Panc1 (cell line): ENCODE measurements around the gene ATXN2. TPM values are rescaled to one million over a fixed set of nuclear protein-coding genes. Genes with fewer than 3 reads are reported as not detected.
"Not testable (repeated sequence)": the region's sequence is repeated elsewhere in the genome, so short reads cannot be mapped to it uniquely, and the experiment has no call there.

Experiments
- ATAC-seq: fragments of 200-7000 bp; cut with Tn5 transposase; 2 replicates; pipeline ENCODE4 v1.9.1; 2020; ENCODE audit warnings: mild to moderate bottlenecking, moderate library complexity
- BruUV-seq: library from RNA; stranded (reverse); fragments of 400-500 nt; replicated peaks from 2 replicates; lab custom pipeline; 2021; lab: Mats Ljungman, UMichigan
- CTCF ChIA-PET: fragments of 300-600 bp; sonication (Branson Sonifier 250); formaldehyde crosslinking; loops from one replicate; lab custom pipeline; 2022; ENCODE audit warnings: antibody characterized with exemption; lab: Charles Lee
- POLR2A ChIA-PET: fragments of 300-600 bp; sonication (Branson Sonifier 250); formaldehyde crosslinking; loops from one replicate; lab custom pipeline; 2022; ENCODE audit warnings: antibody characterized with exemption; lab: Charles Lee
- DNase-seq: peaks from one replicate; pipeline ENCODE4 v3.0.0-alpha.2; 2010; ENCODE audit warnings: low read depth, low spot score
- H3K27ac ChIP-seq: 2 replicates; pipeline ENCODE4 v1.5.1; 2011; ENCODE audit warnings: mild to moderate bottlenecking, low read length, inconsistent platforms
- H3K27me3 ChIP-seq: fragments of 200-500 bp; sonication (Bioruptor generic); 2 replicates; pipeline ENCODE4 v1.6.0; 2014; ENCODE audit warnings: low read length, inconsistent platforms; ENCODE audit not compliant: control insufficient read depth, insufficient read depth
- H3K36me3 ChIP-seq: fragments of 200-500 bp; sonication (Bioruptor generic); 2 replicates; pipeline ENCODE4 v1.5.1; 2014; ENCODE audit warnings: inconsistent platforms, mild to moderate bottlenecking, low read length, moderate library complexity; ENCODE audit not compliant: control insufficient read depth, insufficient read depth
- H3K4me1 ChIP-seq: 2 replicates; pipeline ENCODE4 v1.5.1; 2011; ENCODE audit warnings: inconsistent platforms, mild to moderate bottlenecking, low read length, moderate library complexity; ENCODE audit not compliant: control insufficient read depth, insufficient read depth
- H3K4me3 ChIP-seq, 2 experiments: 2 replicates each; pipeline ENCODE4 v1.5.1; 2011 to 2012; ENCODE audit warnings: low read depth in 2 of 2, low read length in 2 of 2, mild to moderate bottlenecking in 2 of 2, inconsistent platforms in 1 of 2, moderate library complexity in 1 of 2
- H3K9me3 ChIP-seq: fragments of 200-500 bp; sonication (Bioruptor generic); 2 replicates; pipeline ENCODE4 v1.5.1; 2014; ENCODE audit warnings: low read depth, mild to moderate bottlenecking, inconsistent platforms, low read length, moderate library complexity; ENCODE audit not compliant: control insufficient read depth, insufficient read depth
- SIN3A ChIP-seq: IDR thresholded peaks from 2 replicates; pipeline ENCODE4 v1.6.1; 2012; ENCODE audit warnings: low read depth, mild to moderate bottlenecking, low read length, moderate library complexity, borderline replicate concordance; ENCODE audit not compliant: insufficient read depth
- in situ Hi-C: cut with HindIII; loops from 2 replicates; pipeline ENCODE4 v1.10.0; 2016; ENCODE audit warnings: low sequenced_read_pairs, low pct_unique_long_range_greater_than_20kb
- intact Hi-C: fragments of 100-400 bp; cut with micrococcal nuclease; formaldehyde crosslinking; loops from one replicate; pipeline ENCODE4 v1.10.0; 2022; ENCODE audit not compliant: unreplicated experiment
- total RNA-seq: library from RNA; stranded (reverse); gene quantifications from one replicate; pipeline ENCODE4 v1.2.1, GENCODE V29; 2021; ENCODE audit not compliant: unreplicated experiment
- TF ChIP-seq, protein P1 (sequence below), 2 experiments: IDR thresholded peaks; 2 replicates each; pipeline ENCODE4 v1.6.1; 2011 to 2012; ENCODE audit warnings: low read depth in 2 of 2, control low read depth in 1 of 2, low read length in 1 of 2, mild to moderate bottlenecking in 1 of 2, moderate library complexity in 1 of 2; ENCODE audit not compliant: insufficient read depth in 1 of 2

The ATXN2 gene
- total RNA-seq, 1 experiment from 2014 or later, result 77.6 TPM

DNA sequence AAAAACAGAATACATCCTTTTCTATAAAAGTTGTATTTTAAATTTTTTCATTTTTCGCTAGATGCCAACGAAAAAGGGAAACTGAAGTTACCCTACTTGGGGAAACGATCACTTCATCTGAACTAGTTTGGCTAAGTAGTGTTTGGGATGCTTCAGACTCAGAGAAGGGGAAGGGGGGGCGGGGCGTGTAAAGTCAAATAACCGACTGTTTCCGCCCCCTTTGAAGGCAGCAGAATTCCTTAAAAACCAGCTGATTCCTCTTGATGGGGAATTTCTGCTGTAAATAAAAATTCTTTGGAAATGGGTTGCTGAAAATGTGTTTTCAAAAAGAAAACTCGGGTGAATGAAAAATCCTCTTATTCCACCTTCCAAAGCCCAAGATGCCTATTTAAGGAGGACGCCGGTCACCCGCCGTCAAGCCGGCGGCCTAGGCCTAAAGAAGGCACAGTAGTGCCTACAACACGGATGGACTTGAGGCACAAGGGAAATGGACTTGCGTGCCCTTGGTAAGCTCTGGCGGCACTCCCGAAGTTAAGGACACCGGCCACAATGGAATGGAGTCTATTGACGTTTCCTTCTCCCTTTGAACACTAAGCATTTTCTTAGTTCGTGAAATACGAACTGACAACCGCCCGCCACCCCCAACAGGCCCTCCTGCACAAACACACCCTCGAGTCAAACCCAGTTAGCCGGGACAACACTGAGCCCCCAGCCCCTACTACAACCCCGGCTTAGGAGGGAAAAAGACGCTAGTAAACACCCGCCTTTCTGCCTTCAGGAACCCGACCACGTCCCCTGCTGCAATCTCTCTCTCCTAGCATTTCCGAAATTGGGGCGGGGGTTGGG, 1.9 kb downstream of the ATXN2 start:
- ATAC-seq (peak; percentile 35), DNase-seq (peak; percentile 30)
- Histone ChIP-seq H3K4me3 (peak overlapping the region; percentile 83 to 91), H3K9me3 (no peaks in the 10 kb centered on the region), H3K27me3 (no peaks in the 10 kb centered on the region), H3K36me3 (peaks cover 4% of the 10 kb centered on the region), H3K4me1 (peaks cover 32% of the 10 kb centered on the region), H3K27ac (peak overlapping the region; percentile 85)
- in situ Hi-C loops, result loop anchor here (25.0 kb wide), 1 partner anchor 90 kb away; the partner anchor contains the start of genes ACAD10 and BRAP
- CTCF ChIA-PET, result no interaction called here
- intact Hi-C loops, result no loop called here
- TSS peak; percentile 80 for BruUV-seq
- POLR2A ChIA-PET, result interaction anchor here (0.5 kb wide), 1 partner anchor 16 kb away, joined by 8 read pairs; no protein-coding TSS in a partner anchor
- TF ChIP-seq SIN3A, result peak; percentile 58
- TF ChIP-seq, protein P1, sequence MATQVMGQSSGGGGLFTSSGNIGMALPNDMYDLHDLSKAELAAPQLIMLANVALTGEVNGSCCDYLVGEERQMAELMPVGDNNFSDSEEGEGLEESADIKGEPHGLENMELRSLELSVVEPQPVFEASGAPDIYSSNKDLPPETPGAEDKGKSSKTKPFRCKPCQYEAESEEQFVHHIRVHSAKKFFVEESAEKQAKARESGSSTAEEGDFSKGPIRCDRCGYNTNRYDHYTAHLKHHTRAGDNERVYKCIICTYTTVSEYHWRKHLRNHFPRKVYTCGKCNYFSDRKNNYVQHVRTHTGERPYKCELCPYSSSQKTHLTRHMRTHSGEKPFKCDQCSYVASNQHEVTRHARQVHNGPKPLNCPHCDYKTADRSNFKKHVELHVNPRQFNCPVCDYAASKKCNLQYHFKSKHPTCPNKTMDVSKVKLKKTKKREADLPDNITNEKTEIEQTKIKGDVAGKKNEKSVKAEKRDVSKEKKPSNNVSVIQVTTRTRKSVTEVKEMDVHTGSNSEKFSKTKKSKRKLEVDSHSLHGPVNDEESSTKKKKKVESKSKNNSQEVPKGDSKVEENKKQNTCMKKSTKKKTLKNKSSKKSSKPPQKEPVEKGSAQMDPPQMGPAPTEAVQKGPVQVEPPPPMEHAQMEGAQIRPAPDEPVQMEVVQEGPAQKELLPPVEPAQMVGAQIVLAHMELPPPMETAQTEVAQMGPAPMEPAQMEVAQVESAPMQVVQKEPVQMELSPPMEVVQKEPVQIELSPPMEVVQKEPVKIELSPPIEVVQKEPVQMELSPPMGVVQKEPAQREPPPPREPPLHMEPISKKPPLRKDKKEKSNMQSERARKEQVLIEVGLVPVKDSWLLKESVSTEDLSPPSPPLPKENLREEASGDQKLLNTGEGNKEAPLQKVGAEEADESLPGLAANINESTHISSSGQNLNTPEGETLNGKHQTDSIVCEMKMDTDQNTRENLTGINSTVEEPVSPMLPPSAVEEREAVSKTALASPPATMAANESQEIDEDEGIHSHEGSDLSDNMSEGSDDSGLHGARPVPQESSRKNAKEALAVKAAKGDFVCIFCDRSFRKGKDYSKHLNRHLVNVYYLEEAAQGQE (IDR thresholded peaks at IDR 0.05; ENCODE audit: insufficient read depth in 1 of 2, low read depth in 2 of 2, low read length in 1 of 2), result no peak

DNA sequence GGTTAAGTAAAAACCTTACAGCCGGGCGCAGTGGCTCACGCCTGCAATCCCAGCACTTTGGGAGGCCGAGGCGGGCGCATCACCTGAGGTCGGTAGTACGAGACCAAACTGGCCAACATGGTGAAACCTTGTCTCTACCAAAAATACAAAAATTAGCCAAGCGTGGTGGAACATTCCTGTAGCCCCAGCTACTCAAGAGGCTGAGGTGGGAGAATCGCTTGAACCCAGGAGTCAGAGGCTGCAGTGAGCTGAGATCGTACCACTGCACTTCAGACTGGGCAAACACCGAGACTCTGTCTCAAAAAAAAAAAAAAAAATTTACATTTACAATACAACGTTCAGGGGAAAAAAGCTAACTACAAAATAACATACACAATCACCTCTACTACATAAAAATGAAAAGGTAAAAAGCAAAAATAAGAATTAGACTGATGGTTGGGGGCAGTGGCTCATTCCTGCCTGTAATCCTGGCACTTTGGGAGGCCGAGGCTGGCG, 3.7 kb downstream of the ATXN2 start:
- BruUV-seq, DNase-seq, H3K27ac ChIP-seq, ATAC-seq, CTCF ChIA-PET, H3K9me3 ChIP-seq, intact Hi-C loops, H3K36me3 ChIP-seq, H3K27me3 ChIP-seq: not testable (repeated sequence)
- peak overlapping the region in 1 of 2 experiments; percentile 29; a peak in 3 of 4 replicates for H3K4me3 ChIP-seq
- peaks cover 34% of the 10 kb centered on the region for H3K4me1 ChIP-seq
- in situ Hi-C loops, result loop anchor here (25.0 kb wide), 1 partner anchor 92 kb away; the partner anchor contains the start of genes ACAD10 and BRAP
- POLR2A ChIA-PET, result interaction anchor here (0.5 to 0.6 kb wide), 2 partner anchors 10 to 116 kb away, joined by 5 to 11 read pairs; no protein-coding TSS in a partner anchor

DNA sequence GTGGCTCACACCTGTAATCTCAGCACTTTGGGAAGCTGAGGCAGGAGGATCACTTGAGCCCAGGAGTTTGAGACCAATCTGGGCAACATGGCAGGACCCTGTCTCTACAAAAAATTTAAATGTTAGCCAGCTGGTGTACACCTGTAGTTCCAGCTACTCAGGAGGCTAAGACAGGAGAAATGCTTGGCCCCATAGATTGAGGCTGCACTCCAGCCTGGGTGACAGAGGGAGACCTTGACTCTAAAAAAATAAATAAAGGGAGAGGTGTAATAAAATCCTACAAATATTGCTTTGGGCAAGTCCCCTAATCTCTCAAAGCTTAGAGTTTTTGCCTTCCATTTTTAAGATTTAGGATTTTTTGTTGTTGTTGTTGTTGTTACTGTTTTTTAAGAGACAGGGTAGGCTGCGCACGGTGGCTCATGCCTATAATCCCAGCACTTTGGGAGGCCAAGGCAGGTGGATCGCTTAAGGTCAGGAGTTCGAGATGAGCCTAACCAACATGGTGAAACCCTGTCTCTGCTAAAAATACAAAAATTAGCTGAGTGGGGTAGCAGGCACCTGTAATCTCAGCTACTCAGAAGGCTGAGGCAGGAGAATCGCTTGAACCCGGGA, 7.6 kb downstream of the ATXN2 start:
- BruUV-seq, ATAC-seq, H3K4me3 ChIP-seq, DNase-seq, CTCF ChIA-PET, intact Hi-C loops, H3K27ac ChIP-seq, H3K9me3 ChIP-seq, H3K36me3 ChIP-seq, H3K27me3 ChIP-seq: not testable (repeated sequence)
- peaks cover 33% of the 10 kb centered on the region for H3K4me1 ChIP-seq
- in situ Hi-C loops, result loop anchor here (25.0 kb wide), 1 partner anchor 96 kb away; the partner anchor contains the start of genes ACAD10 and BRAP
- POLR2A ChIA-PET, result interaction anchor here (0.7 kb wide), 1 partner anchor 23 kb away, joined by 7 read pairs; no protein-coding TSS in a partner anchor
